Duodenal mucosa (tissue), 2 donors: ENCODE results near the gene EFR3B.
"Not testable (repeated sequence)": the region's sequence is repeated elsewhere in the genome, so short reads cannot be mapped to it uniquely, and the experiment has no call there.

ENCODE experiments used
- H3K27ac ChIP-seq: one replicate; pipeline ENCODE4 v1.7.0; 2013; ENCODE audit warnings: low read depth, low read length
- H3K27me3 ChIP-seq, 2 donors: one replicate each; pipeline ENCODE4 v1.7.0; 2013; ENCODE audit warnings: low read length in 2 of 2, control low read depth in 1 of 2; ENCODE audit not compliant: insufficient read depth in 2 of 2, control insufficient read depth in 1 of 2
- H3K36me3 ChIP-seq, 2 donors: one replicate each; pipeline ENCODE4 v1.7.0; 2013; ENCODE audit warnings: low read length in 2 of 2, control low read depth in 1 of 2; ENCODE audit not compliant: insufficient read depth in 2 of 2, control insufficient read depth in 1 of 2
- H3K4me1 ChIP-seq, 2 donors: one replicate each; pipeline ENCODE4 v1.7.0; 2013; ENCODE audit warnings: low read length in 2 of 2, control low read depth in 1 of 2; ENCODE audit not compliant: insufficient read depth in 2 of 2, control insufficient read depth in 1 of 2
- H3K4me3 ChIP-seq, 2 donors: one replicate each; pipeline ENCODE4 v1.7.0; 2013; ENCODE audit warnings: low read length in 2 of 2, low read depth in 1 of 2
- H3K9ac ChIP-seq, 2 donors: one replicate each; pipeline ENCODE4 v1.7.0; 2013; ENCODE audit warnings: low read length in 2 of 2, low read depth in 1 of 2
- H3K9me3 ChIP-seq, 2 donors: one replicate each; pipeline ENCODE4 v1.7.0; 2013; ENCODE audit warnings: low read length in 2 of 2, control low read depth in 1 of 2; ENCODE audit not compliant: control insufficient read depth in 1 of 2

Gene EFR3B, protein sequence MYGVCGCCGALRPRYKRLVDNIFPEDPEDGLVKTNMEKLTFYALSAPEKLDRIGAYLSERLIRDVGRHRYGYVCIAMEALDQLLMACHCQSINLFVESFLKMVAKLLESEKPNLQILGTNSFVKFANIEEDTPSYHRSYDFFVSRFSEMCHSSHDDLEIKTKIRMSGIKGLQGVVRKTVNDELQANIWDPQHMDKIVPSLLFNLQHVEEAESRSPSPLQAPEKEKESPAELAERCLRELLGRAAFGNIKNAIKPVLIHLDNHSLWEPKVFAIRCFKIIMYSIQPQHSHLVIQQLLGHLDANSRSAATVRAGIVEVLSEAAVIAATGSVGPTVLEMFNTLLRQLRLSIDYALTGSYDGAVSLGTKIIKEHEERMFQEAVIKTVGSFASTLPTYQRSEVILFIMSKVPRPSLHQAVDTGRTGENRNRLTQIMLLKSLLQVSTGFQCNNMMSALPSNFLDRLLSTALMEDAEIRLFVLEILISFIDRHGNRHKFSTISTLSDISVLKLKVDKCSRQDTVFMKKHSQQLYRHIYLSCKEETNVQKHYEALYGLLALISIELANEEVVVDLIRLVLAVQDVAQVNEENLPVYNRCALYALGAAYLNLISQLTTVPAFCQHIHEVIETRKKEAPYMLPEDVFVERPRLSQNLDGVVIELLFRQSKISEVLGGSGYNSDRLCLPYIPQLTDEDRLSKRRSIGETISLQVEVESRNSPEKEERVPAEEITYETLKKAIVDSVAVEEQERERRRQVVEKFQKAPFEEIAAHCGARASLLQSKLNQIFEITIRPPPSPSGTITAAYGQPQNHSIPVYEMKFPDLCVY

DNA sequence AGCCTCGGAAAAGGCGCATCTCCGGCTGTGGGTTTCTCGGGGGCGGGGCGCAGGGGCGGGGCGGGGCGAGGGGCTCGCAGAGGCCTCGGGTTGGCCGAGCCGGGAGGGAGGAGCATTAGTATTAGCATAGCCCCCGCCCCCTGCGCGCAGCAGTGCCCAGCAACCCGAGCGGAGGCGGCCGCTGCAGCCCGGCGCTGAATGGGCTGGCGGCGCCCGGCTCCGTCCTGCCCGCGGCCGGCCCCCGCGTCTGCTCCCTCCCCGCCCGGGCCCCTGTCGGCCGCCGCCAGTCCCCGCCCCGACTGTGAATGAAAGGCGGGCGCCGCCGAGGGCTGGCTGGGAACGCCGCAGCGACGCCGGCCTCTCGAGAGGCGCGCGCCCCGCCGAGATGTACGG lies at the start of gene EFR3B:
TSS of gene EFR3B (plus strand) at position 149 of the 393 bp plus-strand sequence. CDS start at position 386, 237 bp downstream.
- Histone ChIP-seq H3K27me3 (peaks cover 20 to 28% of the 10 kb centered on the region in 2 donors), H3K4me3 (peak within 1 kb of the TSS; percentile 66 to 74), H3K27ac (peak within 1 kb of the TSS; percentile 23), H3K36me3 (no peaks in the 10 kb centered on the region), H3K4me1 (peaks cover 11 to 20% of the 10 kb centered on the region in 2 donors), H3K9me3 (no peaks in the 10 kb centered on the region), H3K9ac (peak within 1 kb of the TSS; percentile 25 to 30)

DNA sequence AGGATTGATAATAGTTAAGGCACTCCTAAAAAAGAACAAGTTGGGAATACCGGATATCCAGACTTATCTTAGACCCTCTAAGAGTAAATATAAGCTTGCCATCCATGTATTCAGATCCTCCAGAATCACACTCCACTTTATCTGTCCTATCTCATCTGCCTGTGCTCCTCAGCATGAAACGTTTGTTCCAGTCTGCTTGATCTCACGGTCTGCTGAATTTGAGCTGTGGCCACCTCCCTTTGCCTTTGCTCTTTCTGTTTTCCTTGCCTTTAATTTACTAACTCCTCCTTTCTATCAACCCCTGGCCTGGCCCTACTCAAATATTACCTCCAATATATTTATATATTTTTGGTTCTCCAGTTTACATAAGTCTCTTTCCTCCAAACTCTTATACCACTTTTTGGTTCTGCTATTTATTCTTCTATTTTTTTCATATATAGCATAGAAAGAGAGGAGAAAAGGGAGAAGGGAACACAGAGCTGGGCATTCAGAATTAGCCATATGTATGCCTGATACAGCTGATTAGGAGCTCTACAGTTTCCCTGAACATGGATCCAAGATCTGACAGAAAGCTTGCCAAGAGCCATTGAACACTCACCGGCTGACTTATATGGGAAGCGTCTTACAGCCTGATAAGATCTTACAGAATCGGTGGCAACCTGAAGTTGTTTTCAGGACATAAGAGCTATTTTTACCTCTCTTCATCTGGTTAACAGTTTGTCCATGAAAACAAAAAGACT lies 48.3 kb upstream of the EFR3B start:
- Histone ChIP-seq H3K9me3 (peaks cover 0 to 4% of the 10 kb centered on the region in 2 donors), H3K27me3 (no peaks in the 10 kb centered on the region), H3K4me3 (no peak overlapping the region), H3K4me1 (peaks cover 0 to 8% of the 10 kb centered on the region in 2 donors), H3K9ac (no peak overlapping the region), H3K27ac (no peak overlapping the region), H3K36me3 (no peaks in the 10 kb centered on the region)

DNA sequence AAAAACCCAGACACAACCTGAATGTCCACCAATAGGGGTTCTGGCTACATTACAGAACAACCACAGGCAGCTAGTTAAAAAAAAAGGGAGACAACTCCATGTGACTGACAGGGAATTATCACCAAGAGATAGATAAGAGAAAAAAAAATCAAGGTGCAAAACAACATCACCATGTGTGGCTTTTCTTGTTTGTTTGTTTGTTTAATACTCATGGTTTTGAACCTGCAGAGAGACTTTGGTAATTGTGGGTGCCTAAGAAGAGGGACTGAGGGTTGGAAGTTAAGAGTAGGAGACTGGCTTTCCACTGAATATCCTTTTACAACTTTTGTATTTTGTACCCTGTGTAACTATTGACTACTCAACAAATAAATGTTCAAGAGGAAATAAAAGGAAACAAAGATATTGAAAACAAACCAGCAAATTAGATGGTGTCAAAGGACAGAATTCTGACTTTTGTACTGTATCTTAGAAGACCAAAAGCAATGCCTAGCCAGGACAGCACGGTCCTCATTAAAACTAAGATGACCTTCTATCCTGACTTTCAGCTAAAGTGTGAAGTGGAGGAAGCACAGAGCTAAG lies 47.6 kb upstream of the EFR3B start:
- Histone ChIP-seq H3K36me3 (no peaks in the 10 kb centered on the region), H3K9me3 (peaks cover 0 to 4% of the 10 kb centered on the region in 2 donors), H3K4me3 (no peak overlapping the region), H3K27ac (no peak overlapping the region), H3K9ac (no peak overlapping the region), H3K27me3 (no peaks in the 10 kb centered on the region), H3K4me1 (peaks cover 0 to 8% of the 10 kb centered on the region in 2 donors)

DNA sequence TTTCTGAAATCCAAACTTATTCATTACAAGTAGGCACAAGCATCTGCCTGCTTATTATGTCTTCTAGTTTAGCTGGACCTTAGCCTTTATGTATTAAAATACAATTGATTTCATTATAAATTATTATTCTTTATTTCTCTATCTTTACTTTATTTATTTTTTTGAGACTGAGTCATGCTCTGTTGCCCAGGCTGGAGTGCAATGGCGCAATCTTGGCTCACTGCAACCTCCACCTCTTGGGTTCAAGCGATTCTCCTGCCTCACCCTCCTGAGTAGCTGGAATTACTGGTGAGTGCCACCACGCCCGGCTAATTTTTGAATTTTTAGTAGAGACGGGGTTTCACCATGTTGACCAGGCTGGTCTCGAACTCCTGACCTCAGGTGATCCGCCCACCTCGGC lies 42.8 kb upstream of the EFR3B start:
- not testable (repeated sequence) for H3K36me3 ChIP-seq, H3K27ac ChIP-seq, H3K4me3 ChIP-seq, H3K9ac ChIP-seq, H3K27me3 ChIP-seq, H3K4me1 ChIP-seq, H3K9me3 ChIP-seq

DNA sequence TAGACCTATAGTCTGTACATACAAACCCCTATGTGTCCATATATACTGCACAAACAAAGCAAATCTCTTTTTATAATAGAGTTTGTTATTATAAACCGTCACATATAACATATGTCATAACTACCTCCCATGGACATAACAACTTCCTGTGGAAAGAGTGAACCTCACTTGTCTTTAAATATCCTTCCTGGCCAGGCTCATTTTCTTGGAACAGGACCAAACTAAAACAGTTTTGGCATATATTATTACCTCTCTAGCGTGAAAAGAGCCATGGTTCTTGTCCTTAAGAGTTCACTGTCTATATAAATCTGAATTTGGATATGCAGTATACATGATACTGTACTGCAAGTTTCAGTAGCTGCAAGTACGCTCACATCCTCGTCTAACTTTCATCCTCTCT lies 41.8 kb upstream of the EFR3B start:
- Histone ChIP-seq H3K4me3 (no peak overlapping the region), H3K9ac (no peak overlapping the region), H3K9me3 (no peaks in the 10 kb centered on the region), H3K36me3 (no peaks in the 10 kb centered on the region), H3K4me1 (no peaks in the 10 kb centered on the region), H3K27me3 (no peaks in the 10 kb centered on the region), H3K27ac (no peak overlapping the region)

DNA sequence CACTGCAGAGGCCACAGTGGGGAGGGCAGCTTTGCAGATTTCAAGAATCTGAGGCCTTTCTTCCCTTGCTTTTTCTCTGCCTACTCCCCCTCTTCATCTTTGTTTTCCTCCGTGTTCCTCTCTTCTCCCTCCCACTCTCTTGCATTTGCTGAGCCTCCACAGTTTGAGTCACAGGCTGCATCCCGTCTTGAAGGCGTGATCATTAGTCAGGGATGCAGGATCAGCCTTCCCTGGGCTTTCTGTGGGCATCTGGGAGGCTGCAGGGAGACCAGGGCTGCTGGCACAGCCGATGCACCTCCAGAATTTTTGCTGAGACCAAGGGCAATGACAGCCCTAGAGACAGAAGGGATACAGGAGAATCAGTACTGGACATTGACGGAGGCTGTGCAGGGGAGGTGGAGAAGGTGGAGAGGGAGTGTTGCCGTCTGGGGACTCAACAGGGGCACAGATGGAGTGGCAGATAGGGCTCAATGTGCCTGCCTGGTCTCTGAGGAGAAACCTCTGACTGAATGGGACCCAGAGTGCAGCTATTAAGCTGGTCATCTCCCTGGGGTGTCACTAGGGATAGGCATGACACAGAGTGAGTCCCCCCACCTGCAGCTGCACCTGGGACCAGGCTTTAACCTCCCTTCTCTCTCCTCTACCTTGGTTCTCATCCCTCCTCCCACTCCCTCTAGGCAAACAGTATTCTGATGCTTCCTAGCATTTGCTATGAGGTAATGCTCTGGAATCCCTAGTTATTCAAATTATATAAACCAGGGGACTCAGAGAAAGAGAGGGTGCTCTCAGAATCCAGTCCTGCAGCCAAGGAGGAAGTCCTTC lies 41.2 kb upstream of the EFR3B start:
- H3K4me1 ChIP-seq: no peaks in the 10 kb centered on the region
- no peak overlapping the region for H3K9ac ChIP-seq
- no peak overlapping the region for H3K4me3 ChIP-seq
- H3K36me3 ChIP-seq: no peaks in the 10 kb centered on the region
- H3K27me3 ChIP-seq: no peaks in the 10 kb centered on the region
- H3K27ac ChIP-seq: no peak overlapping the region
- no peaks in the 10 kb centered on the region for H3K9me3 ChIP-seq

DNA sequence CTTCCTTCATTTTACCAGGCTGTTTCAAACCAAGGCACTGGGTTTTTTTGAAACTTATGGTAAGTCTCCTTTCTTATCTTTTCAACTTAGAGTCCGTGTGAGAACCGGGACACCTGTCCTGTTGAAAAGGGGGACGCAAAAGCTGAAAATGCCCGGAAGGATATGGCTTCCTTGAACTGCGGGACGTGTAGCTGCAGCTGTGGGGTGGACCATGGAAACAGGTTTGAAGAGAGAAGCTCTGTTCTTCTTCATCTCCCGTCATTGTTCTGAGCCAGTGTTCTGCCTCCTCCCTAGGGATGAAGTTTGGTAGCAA lies 40.6 kb upstream of the EFR3B start:
- Histone ChIP-seq H3K36me3 (no peaks in the 10 kb centered on the region), H3K27me3 (no peaks in the 10 kb centered on the region), H3K9ac (no peak overlapping the region), H3K4me3 (no peak overlapping the region), H3K4me1 (no peaks in the 10 kb centered on the region), H3K27ac (no peak overlapping the region), H3K9me3 (no peaks in the 10 kb centered on the region)

DNA sequence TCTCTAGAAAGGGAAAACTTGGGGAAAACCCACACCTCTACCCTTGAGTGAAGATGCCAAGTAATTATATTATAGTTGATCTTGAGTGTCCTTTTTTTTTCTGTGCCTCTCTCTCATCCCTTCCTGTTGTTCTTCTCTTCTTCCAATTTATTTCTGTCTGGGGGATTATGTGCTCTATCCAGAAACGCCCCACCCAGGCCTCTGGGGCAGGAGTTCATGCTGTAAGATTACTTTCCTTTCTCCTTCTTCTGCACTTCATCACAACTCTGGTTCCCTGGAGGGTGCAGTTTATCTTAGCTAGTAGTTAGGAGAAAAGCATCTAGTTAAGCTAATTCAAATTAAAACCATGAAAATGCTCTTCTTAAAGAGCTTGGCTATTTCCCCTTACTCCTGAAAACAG lies 39.8 kb upstream of the EFR3B start:
- H3K4me1 ChIP-seq: no peaks in the 10 kb centered on the region
- no peaks in the 10 kb centered on the region for H3K36me3 ChIP-seq
- H3K4me3 ChIP-seq: no peak overlapping the region
- no peaks in the 10 kb centered on the region for H3K27me3 ChIP-seq
- no peak overlapping the region for H3K9ac ChIP-seq
- H3K9me3 ChIP-seq: no peaks in the 10 kb centered on the region
- H3K27ac ChIP-seq: no peak overlapping the region

DNA sequence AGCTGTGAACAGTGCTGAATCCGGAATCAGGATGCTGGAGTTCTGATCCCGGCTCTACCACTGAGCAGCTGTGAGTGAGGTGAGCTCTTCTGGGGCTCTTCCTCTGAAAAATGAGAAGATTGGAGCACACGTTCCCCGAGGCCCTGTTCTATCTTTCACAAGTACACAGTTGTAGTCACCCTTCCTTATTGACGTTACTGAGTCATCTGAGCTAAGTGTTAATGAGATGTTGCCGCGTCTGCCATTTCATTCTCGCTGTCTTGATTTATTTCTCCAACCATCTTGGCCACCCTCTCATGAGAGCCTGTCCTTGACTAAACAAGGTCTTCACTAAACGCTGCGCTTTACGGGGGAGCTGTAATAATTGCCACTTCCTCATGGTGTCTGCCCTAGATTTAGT lies 31.9 kb upstream of the EFR3B start:
- Histone ChIP-seq H3K9me3 (no peaks in the 10 kb centered on the region), H3K9ac (no peak overlapping the region), H3K4me3 (no peak overlapping the region), H3K27me3 (no peaks in the 10 kb centered on the region), H3K4me1 (no peaks in the 10 kb centered on the region), H3K36me3 (no peaks in the 10 kb centered on the region), H3K27ac (no peak overlapping the region)
